Smooth muscle cell of the brain vasculature (primary cell): Measurements from ENCODE around the gene CALML4.

Source experiments
- DNase-seq: peaks from one replicate; pipeline ENCODE4 v3.0.0-alpha.2; 2012; ENCODE audit warnings: low read depth, low spot score

Gene CALML4

GRCh38 chr15:68148039-68148438, 57.1 kb downstream of the CALML4 start:
- no peak for DNase-seq

- DNase-seq: no peak
Observed at GRCh38 chr15:68145706-68146105, 59.4 kb downstream of the CALML4 start.

GRCh38 chr15:68143785-68144184, 61.3 kb downstream of the CALML4 start:
- no peak for DNase-seq

GRCh38 chr15:68143129-68143528, 62.0 kb downstream of the CALML4 start:
- no peak for DNase-seq
